Measurements from ENCODE around the gene CPNE6.
"Not testable (repeated sequence)": the region's sequence is repeated elsewhere in the genome, so short reads cannot be mapped to it uniquely, and the experiment has no call there.

GRCh38 chr14:24036963-24037657, 34.3 kb upstream of the CPNE6 start:
- TF ChIP-seq POLR2A (IDR thresholded peaks at IDR 0.05; ENCODE audit: insufficient read depth in 1 of 2, low read depth in 2 of 2, low read length in 2 of 2); MAX (IDR thresholded peaks at IDR 0.05); ZFP36 (IDR thresholded peaks at IDR 0.05; ENCODE audit: borderline replicate concordance, low read depth, low read length, partially characterized antibody); JUND (CRISPR knock-in tag; IDR thresholded peaks at IDR 0.05); SNAI1 (CRISPR knock-in tag; IDR thresholded peaks at IDR 0.05; ENCODE audit: borderline replicate concordance); PRDM4 (CRISPR knock-in tag; IDR thresholded peaks at IDR 0.05; ENCODE audit: borderline replicate concordance); CTCF (CRISPR knock-in tag; IDR thresholded peaks at IDR 0.05); PCBP1 (IDR thresholded peaks at IDR 0.05; ENCODE audit: borderline replicate concordance, low read depth, low read length); SRF (IDR thresholded peaks at IDR 0.05; ENCODE audit: low read depth, low read length); ZNF629 (CRISPR knock-in tag; conservative IDR thresholded peaks at IDR 0.05); STAT6 (CRISPR knock-in tag; IDR thresholded peaks at IDR 0.05; ENCODE audit: borderline replicate concordance); LBX2 (CRISPR knock-in tag; IDR thresholded peaks at IDR 0.05; ENCODE audit: borderline replicate concordance); ZNF513 (CRISPR knock-in tag; conservative IDR thresholded peaks at IDR 0.05): not testable (repeated sequence)

Measured in HepG2 (cell line).